IPS-NIHi7 (cell line): Measurements from ENCODE around the gene CLASP1.

Source experiments
- DNase-seq: peaks from one replicate; pipeline ENCODE4 v3.0.0; 2012; ENCODE audit warnings: mixed read lengths; ENCODE audit errors: extremely low spot score

The CLASP1 gene

GRCh38 chr2:121287956-121288355, 361.3 kb downstream of the CLASP1 start:
- DNase-seq: no peak
